DMS 273 treated with DMSO at 0.1 percent for 48 hours (cell line): ENCODE data around the gene GPS1.
A peak's percentile ranks its signal among the peaks of the same experiment; 100 is the strongest.

Source experiments
- DNase-seq: peaks from one replicate; lab custom pipeline; 2025; lab: John Stamatoyannopoulos, UW

GPS1 gene

DNA sequence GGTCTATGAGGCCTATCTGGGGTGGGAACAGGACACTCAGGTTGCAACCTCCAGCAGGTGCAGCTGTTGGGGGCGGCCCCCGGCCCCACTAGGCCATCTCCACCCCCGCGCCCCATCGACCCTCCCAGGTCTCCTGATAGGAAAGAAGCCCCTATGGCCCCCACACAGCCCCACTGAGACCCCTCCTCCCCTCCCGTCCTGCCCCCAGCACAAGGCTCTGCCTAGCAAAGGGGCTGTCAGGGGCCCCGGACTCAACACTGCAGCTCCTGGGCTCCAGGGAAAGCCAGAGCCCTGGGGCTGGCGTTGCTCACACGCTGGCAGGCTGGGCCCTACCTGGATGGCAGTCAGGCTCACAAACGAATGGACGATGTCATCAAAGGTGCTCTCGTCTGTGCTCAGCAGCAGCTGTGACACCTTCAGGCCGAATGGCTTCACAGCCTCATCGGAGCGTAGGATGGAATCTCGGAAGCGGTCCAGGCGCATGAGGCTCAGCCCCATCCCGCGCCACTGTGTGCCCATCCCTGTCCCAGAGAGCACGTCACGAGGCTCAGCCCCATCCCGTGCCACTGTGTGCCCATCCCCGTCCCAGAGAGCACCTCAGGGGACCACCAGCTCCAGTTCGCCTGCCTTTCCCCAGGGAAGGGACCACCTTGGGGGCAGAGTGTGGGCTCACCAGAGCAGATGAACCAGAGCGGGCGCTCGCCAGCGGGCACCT is 39.0 kb downstream of the GPS1 start:
- no peak for DNase-seq

DNA sequence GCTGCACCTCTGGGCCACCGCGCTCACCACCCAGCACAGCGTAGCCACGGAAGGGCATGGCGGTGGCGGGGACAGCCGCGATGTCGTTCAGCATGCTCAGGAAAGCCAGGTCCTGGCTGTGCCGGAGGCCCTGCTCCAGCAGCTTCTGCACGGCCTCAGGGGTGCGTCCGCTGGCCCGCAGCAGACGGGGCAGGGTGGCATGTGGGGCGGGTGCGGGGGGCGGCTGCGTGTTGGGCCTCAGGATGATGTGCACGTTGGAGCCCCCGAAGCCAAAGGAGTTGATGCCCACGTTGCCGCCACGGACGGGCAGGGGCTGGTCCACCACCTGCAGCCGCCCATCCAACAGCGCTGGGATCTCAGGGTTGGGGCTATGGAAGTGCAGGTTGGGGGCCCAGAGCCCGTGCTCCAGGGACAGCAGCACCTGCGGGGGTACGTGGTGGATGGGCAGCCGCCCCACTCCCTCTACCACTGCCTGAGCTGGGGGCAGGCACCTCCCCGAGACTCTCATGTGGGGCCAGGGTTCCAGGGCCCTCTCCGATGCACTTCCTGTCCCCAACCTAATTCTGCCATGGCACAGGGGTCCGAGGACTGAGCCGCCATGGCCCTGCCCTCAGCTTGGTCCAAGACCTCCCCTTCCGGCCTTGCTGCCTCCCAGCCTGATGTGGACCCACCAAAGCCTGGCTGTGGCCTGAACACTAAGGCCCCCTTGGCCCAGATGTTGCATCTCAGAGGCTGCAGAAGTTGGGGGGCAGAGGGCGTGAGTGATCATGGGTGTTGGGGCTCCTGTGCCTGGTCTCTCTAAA is 39.8 kb downstream of the GPS1 start:
- DNase-seq = no peak

DNA sequence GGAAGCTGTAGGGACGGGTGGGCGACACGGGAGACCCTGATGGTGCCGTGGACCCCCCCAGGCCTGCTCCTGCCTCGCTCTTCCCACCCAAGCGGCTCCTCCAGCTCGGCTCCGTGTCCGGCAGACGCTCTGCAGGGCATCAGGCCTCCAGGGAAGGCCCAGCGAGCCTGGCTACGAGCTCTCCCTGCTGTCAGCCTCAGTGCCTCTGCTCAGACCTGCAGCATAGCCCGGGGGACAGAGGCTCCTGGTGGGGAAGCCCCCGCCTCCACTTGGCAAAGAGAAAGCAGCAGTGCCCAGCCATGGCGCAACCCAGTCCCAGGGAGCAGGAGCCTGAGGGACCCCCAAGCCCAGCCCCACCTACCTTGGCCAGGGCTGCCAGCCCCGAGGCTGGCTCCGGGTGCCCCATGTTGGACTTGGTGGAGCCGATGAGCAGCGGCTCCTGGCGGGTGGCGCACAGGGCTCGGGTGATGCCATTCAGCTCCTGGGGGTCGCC is 40.4 kb downstream of the GPS1 start:
- no peak for DNase-seq

DNA sequence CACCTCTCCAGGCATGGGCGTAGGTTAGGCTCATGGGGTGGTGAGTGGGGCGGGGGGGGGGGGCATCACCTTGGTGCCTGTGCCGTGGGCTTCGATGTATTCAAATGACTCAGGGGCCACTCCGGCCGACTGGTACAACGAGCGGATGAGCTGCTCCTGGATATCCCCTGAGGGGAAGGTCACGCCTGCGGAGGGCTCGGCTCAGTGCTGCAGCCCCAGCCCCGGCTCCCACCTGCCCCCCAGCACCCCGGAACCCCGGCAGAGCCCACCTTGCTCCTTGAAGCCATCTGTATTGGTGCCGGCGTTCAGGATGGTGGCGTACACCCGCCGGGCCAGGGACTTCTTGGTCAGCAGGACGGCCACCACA is 40.9 kb downstream of the GPS1 start:
- no peak for DNase-seq

DNA sequence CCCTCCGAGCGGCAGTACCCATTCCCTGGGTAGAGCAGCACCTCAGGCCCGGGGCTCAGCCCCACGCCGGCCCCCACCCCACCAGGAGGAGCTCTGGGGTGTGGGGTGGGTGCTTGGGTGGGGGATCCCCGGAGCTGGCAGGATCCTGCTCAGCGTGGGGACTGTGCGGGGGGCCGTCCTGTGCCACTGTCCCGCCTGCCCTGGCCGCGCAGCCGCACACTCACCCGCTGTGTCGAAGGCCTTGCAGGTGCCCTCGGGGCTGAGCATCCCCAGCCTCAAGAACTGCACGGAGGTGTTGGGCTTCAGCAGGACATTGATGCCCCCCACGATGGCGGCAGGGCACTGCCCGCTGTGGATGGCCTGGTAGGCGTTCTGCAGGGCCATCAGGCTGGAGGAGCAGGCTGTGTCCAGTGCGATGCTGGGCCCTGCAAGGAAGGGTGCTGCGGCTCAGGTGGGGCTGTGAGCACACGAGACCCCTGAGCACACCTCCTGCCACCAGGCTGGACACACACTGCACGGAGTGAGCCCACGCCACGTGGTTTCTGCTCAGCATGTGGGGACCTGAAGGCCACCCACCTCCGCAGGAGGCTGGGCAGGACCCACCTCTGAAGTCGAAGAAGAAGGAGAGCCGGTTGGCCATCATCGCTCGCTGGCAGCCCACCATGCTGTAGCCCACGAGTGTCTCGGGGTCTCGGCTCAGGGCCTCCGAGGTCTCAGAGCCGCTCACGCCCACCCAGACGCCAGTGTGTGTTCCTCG is 41.5 kb downstream of the GPS1 start:
- no peak for DNase-seq

DNA sequence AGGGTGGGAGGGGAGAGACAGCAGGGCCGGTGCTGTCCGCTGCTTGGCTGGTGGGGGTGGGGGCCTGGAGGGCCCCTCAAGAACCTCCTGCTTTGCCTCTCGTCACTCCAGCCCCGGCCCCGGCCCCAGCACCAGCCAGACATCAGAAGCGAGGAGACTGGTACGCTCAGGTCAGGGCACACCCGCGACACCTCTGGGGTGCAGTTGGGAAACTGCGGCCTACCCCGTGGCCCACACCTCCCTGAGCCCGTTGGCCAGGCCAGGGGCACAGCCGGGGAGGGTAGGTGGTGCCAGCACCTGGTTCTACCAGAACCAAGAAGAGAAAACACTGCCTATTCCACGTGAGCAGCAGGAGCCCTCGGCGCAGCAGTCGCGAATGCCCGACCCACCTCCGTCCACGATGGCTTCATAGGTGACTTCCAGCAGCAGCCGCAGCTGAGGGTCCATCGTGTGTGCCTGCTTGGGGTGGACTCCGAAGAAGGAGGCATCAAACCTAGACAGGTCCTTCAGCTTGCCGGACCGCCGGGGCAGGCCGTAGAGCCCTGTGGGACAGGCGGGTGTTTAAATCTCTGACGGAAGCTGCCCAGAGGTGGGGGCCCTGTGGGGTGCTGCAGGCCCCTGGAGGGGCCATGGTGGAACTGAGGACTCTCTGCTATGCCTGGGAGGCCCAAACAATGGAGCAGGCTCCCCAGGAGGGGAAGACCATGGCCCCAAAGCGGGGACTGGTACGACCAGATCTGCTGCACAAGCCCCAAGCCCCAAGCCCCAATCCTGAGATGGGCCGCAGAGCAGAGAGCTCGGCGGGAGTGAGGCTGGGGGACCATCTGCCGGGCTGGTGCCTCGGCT is 43.5 kb downstream of the GPS1 start:
- no peak for DNase-seq

DNA sequence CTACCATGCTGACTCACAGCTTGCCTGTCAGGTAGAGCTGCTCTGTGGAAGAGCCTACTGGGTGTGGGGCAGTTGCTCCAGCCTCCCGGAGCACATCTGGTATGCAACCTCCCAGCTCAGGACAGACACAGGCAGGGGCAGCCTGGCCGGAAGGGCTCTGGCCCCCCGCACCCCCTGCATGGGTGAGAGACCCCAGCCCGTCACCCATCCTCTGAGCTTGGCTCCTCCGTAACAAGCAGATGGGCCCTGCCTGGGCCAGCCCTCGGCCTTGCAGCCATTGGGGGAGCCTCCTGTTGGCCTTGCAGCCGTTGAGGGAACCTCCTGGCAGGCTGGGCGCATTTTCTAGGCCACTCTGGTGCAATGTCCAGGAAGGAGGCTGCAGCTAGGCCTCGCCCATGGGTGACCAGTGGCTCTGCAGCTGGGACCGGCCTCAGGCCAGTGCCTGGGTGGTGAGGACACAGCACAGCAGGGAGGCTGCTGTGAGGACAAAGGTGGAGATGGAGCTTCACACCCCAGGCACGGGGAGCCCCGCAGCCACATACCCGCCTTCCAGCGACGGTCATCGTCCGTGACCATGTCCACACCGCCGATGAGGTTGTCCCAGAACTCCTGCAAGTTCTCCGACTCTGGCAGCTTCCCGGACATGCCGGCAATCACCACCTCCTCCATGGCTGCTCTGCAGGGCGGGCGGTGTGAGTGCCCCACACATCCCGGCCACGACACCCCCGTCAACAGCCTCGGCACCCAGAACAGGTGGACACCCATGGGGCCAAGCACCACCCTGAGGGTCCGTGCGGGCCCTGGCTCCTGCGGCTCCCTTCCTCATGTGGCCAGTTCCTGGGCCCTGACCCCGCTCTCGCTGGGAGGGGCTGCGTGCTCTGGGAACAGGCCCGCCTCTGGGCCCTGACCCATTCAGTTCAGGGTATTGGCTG is 44.3 kb downstream of the GPS1 start:
- no peak for DNase-seq

DNA sequence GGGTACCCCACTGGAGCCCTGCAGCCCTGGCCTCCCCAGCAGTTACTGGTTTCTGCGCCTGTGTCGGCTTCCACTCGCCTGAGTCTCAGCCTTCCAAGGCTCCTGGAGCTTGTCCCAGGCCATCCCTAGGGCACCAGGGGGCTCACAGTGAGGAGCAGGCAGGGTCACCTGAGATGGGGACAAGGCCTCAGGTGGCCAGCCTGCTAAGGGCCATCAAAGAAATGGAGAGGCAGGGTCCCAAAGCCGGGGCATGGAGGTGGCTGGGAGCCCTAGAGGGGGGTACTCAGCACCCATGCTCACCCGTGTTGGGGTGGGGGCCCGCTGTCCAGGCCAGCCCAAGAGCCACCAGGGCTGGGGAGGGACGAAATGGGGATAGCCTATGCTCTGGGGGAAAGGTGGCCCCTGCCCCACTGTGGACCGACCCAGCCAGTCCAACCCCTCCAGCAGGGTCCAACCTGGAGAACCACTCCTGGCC is 45.0 kb downstream of the GPS1 start:
- DNase-seq = no peak

DNA sequence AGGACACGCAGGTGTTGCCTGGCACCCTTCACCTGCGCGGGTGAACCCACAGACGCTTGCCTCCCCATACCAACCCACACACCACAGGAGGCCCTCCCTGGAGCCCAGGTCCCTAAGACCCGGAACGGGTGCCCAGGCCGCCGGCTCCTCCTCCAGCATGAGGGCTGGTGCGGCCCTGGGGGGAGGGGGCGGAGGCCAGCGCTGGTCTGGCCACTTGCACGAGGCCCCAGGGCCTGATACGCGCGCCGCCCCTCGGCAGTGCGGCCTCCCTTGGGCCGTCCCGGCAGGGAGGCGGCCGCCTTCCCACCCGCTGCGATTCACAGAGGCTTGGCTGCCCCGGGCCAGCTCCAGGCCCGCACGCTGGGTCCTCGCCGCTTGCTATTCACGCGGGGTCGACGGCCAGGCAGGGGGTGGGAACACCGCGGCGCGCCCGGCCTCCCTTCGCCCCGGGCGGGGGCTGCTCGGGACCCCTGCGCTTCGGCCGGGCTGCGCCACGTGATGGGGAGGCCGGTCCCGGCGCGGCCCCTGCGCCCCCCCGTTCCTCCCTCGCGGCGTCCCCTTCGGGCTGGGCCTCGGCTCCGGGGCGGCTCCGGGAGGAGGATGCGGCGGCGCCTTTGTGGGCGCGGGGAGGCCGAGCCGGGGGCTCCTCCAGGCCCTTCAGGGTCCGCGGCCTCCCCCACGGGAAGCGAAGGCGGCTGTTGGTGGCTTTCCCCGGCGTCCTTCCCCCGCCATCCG is 45.7 kb downstream of the GPS1 start:
- DNase-seq = no peak

DNA sequence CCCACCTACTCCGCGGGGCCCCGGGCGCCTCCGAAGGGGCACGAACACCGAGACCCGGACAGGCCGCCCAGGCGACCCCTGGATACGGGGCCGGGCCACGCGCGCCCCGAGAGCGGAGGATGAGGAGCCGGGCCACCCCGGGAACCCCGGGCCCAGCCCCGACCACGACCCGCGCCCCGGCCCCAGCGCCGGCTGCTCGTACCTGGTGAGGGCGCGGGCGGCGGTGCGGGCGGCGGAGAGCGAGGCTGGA is 46.1 kb downstream of the GPS1 start:
- no peak for DNase-seq

DNA sequence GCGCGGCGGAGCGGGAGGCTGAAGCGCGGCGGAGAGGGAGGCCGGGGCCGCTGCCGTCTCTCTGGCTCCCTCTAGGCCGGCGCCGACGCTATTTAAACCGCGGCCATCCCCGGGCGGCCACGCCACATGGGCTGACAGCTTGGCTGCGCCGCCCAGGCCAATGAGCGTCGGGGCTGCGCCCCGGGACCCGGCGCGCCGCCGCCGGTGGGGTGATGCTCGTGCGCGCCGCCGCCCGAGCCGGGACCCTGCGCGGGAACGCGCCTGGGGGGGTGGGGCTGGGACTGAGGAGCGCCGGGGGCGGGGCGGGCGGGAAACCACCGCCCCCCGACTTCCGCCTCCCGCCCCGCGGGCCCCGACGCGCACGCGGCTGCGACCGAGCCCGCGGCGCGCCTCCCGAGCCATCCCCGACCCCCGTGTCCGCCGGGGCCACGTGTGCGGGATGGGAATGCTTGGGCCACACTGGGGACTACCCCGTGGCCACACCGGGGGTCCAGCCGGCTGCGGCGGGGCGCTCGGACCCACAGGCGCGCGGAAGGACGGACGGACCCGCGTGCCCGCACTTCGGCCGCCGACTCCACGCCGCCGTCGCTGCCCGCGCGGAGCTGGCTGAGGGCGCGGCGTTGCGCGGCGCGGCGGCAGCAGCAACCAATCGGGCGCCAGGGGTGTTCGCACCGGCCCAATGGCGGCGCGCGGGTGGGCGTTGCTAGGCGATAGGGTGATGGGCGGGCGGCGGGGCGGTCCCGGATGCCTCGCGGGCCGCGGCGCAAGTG is 46.7 kb downstream of the GPS1 start, which contains the start of gene FASN:
FASN (minus strand) TSS at position 68 of the 770 bp plus-strand sequence. CDS start 1,791 bp downstream, outside the sequence.
- DNase-seq = peak; percentile 72

DNA sequence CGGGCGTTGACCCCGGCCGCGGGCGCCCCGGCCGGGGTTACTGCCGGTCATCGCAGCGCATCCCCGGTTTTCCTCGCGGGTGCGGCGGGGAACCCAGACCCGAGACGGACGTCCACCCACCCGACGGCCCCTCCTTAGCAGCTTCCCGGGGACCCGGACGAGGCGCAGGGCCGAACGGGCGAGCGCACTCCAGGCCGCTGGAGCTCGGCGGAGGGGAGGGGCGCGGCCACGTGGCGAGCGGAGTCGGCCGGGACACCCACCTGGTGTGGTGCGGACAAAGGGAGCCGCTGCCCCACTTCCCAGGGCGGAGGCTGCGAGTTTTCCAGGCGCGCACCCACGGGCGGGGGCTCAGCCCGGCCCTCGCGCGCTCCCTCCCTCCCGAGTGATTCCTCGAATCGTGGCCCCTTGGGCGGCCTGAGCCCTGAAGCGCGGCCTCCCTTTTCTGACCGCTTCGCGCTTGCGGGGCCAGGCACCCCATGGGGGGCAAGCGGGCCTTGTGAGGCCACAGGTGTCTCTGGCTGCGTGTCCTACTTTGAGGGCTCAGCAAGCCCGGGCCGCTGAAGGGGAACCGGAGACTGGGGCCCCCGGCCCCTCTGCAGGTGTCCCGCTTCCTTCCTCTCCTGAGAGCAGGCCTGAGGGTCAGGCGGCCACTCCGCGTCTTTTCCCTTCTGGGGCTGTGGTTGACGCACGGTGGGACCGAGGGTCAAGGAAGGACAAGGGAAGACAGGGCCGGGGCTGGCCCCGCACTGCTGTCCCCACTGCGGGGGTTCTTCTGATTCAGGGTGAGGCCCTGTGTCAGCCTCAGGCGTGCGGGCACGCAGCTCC is 47.5 kb downstream of the GPS1 start:
- no peak for DNase-seq

DNA sequence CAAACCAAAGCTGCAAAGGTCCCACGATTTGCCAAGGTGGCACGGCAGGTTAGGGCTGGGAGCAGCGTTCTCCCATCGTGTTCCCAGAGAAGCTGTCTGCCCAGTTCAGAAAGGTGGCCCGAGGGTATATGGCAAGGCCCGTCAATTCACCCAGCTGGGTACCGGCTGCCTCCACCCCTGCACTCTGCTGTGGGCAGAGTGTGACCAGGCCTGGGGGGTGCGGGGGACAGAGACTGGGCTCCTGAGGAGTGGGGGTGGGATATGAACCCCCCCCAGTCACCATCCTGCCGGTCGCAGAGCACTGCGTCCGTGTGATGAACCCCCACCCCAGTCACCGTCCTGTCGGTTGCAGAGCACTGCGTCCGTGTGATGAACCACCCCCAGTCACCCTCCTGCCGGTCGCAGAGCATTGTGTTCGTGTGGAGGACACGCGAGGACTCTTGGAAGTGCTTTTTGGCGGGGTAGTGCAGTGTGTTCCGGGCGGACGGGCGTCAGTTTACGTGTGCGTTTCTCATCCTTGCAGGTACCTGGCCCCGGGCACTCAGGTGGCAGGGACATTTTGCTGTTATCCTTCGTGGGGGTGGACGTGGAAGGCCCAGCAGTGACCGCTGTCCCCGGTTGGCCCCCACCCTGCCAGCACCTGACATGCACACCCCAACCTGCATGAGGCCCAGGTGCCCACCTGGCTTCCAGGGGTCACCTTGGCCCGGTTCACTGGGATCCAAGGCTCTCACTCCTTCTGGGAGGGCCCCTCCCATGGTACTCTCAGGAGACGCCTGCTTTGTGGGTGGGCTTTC is 49.0 kb downstream of the GPS1 start:
- no peak for DNase-seq

DNA sequence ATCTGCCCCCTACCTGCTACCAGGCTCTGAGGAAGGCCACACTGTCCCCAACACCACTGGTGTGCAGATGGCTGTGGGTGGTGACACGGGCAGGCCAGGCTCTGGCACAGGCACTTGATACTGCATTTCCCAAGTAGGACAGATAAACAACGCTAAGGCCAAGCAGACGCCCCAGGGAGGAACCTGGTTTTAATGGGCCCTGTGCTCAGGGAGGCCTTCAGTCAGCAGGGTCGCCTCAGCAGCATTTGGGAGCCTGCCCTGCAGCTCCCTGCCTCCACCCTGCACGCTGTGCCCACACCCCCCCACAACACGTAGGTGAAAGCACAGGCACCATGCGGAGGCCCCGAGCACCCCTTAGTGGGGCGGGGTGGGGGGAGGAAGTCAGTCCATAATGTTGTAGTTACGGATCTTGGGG is 49.6 kb downstream of the GPS1 start:
- no peak for DNase-seq

DNA sequence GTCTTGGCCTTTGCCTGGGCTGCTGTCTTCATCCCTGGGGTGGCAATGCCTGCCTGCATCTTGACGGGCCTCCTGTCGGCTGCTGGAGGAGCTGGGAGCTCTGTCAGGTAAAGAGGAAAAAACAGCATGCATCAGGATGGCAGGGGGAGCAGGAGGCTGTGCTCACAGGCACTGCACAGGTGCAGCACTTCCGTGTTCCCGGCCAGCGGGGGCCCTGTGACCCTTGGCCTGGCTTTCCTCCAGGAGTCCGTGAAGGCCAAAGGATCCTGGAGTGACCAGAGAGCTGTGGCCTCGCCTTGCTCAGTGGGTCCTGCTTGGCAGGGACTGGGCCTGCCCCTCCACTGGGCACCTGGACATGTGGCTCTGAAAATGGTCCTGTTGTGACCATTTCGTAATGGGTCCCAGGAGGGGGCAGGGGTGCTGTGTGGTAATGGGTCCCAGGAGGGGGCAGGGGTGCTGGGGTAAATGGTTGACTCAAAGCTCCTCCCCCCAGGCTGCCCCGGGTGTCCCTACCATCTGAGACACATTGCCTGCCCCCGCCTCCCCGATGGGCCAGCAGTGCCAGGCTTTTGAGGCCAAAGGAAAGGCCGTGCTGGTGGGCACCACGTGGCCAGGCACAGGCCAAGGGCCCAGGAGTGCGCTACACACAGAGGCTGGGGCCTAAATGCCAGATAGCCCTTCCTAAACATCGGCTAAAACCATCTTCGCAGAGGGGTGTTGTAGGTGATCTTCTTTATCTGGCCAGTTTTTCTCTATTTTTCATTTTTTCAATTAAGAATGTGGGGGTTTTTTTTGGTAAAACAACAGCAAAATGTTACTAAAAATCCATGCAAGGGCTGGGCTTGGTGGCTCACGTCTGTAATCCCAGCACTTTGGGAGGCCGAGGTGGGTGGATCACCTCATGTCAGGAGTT is 50.3 kb downstream of the GPS1 start:
- no peak for DNase-seq
